K562 (cell line): Measurements from ENCODE around the gene MINDY4. TPM values are rescaled to one million over a fixed set of nuclear protein-coding genes. Genes with fewer than 3 reads are reported as not detected.

Experiments
- CHD4 ChIP-seq: fragments of 200-600 bp; sonication (generic); IDR thresholded peaks from 3 replicates; pipeline ENCODE4 v1.6.1; 2012; ENCODE audit warnings: low read depth, mild to moderate bottlenecking, mixed read lengths, low read length, inconsistent platforms; ENCODE audit not compliant: insufficient read depth, insufficient replicate concordance, poor library complexity, severe bottlenecking
- SAFB ChIP-seq: fragments of 200-400 bp; formaldehyde crosslinking; IDR thresholded peaks from 2 replicates; pipeline ENCODE4 v1.6.1; 2017; ENCODE audit warnings: low read depth, low read length, borderline replicate concordance
- SNAPC5 ChIP-seq: fragments of 250-450 bp; sonication (Bioruptor Pico); IDR thresholded peaks from 2 replicates; pipeline ENCODE4 v1.8.0; 2021; ENCODE audit warnings: moderate library complexity, mild to moderate bottlenecking, inconsistent platforms
- ZBTB26 ChIP-seq: fragments of 450-650 bp; formaldehyde crosslinking; IDR thresholded peaks from 2 replicates; pipeline ENCODE4 v1.4.0; 2022; ENCODE audit warnings: missing genetic modification characterization
- ZNF197 ChIP-seq: fragments of 200-800 bp; sonication (Bioruptor generic); IDR thresholded peaks from 2 replicates; pipeline ENCODE4 v1.6.1; 2016; ENCODE audit warnings: low read depth, missing genetic modification characterization, missing compliant biosample characterization
- ZNF445 ChIP-seq: fragments of 250-450 bp; sonication (Bioruptor Pico); IDR thresholded peaks from 2 replicates; pipeline ENCODE4 v1.4.0; 2020; ENCODE audit warnings: low read depth, mild to moderate bottlenecking, moderate library complexity
- ZNF518B ChIP-seq: fragments of 250-450 bp; sonication (Bioruptor Pico); IDR thresholded peaks from 2 replicates; pipeline ENCODE4 v1.5.0; 2021; ENCODE audit warnings: mild to moderate bottlenecking, moderate library complexity
- polyA plus RNA-seq, 8 experiments: library from polyadenylated mRNA; depleted of rRNA in 4 of 8; stranded (reverse) in 5 of 8; unstranded in 3 of 8; fragments of >200 nt; fragmentation: Nextera tagmentation in 2 of 8; fragmentation: Illumina TruSeq in 1 of 8; extraction: Ambion mirVana in 2 of 8; extraction: Trizol in 1 of 8; gene quantifications; 2 replicates each; pipeline versions ENCODE4 v1.2.1 to v1.2.3, GENCODE V29; 2011 to 2014; ENCODE audit warnings: inconsistent platforms in 1 of 8, missing spikeins in 1 of 8
- total RNA-seq, 7 experiments: library from RNA; depleted of rRNA in 6 of 7; stranded (reverse); fragments of >200 nt in 6 of 7; fragmentation: Illumina TruSeq in 2 of 7; extraction: Trizol in 2 of 7; gene quantifications; 2 replicates each; pipeline versions ENCODE4 v1.2.1 to v1.2.3, GENCODE V29; 2011 to 2021; ENCODE audit warnings: low replicate concordance in 1 of 7

MINDY4 gene
- total and polyA plus RNA-seq, 9 of the 15 experiments (the other 6 are each of a cell fraction or from before 2014, with no cell fraction given) = 2.1 to 16.7 (median 11.0) TPM

- TF ChIP-seq ZNF518B (no peak), ZNF197 (no peak), SAFB (no peak), SNAPC5 (no peak), CHD4 (no peak), ZNF445 (CRISPR knock-in tag) (no peak), ZBTB26 (no peak)
These were observed 34.7 kb downstream of the MINDY4 start (continued) for GRCh38 chr7:30805931-30806330.
